Sigmoid colon (tissue), 4 donors: Measurements from ENCODE around the gene ZNF836.

Experiments
- CTCF ChIP-seq, 4 experiments: fragments of 450-650 bp in 3 of 4; fragments of 200-600 bp in 1 of 4; IDR thresholded peaks; one replicate each; pipeline ENCODE4 v1.5.1; 2016 to 2019; ENCODE audit warnings: antibody characterized with exemption in 4 of 4, mild to moderate bottlenecking in 3 of 4, moderate library complexity in 2 of 4
- EP300 ChIP-seq, 4 donors: sonication (generic); formaldehyde crosslinking; IDR thresholded peaks; one replicate each; pipeline ENCODE4 v1.6.1; 2017; ENCODE audit warnings: antibody characterized with exemption in 4 of 4
- POLR2AphosphoS5 ChIP-seq, 4 donors: sonication (generic); formaldehyde crosslinking; IDR thresholded peaks; one replicate each; pipeline ENCODE4 v1.6.1; 2017; ENCODE audit warnings: antibody characterized with exemption in 4 of 4

GRCh38 chr19:52138278-52138982 lies 33.0 kb downstream of the ZNF836 start:
- TF ChIP-seq CTCF (IDR thresholded peaks at IDR 0.05) (no peak), EP300 (IDR thresholded peaks at IDR 0.05) (no peak), POLR2AphosphoS5 (IDR thresholded peaks at IDR 0.05) (no peak)
